ENCODE data around the gene HMCN2. TPM values are rescaled to one million over a fixed set of nuclear protein-coding genes. Genes with fewer than 3 reads are reported as not detected.
A peak's percentile ranks its signal among the peaks of the same experiment; 100 is the strongest.

The HMCN2 gene
- total and polyA plus RNA-seq, 2 experiments from 2014 or later, result not detected

DNA sequence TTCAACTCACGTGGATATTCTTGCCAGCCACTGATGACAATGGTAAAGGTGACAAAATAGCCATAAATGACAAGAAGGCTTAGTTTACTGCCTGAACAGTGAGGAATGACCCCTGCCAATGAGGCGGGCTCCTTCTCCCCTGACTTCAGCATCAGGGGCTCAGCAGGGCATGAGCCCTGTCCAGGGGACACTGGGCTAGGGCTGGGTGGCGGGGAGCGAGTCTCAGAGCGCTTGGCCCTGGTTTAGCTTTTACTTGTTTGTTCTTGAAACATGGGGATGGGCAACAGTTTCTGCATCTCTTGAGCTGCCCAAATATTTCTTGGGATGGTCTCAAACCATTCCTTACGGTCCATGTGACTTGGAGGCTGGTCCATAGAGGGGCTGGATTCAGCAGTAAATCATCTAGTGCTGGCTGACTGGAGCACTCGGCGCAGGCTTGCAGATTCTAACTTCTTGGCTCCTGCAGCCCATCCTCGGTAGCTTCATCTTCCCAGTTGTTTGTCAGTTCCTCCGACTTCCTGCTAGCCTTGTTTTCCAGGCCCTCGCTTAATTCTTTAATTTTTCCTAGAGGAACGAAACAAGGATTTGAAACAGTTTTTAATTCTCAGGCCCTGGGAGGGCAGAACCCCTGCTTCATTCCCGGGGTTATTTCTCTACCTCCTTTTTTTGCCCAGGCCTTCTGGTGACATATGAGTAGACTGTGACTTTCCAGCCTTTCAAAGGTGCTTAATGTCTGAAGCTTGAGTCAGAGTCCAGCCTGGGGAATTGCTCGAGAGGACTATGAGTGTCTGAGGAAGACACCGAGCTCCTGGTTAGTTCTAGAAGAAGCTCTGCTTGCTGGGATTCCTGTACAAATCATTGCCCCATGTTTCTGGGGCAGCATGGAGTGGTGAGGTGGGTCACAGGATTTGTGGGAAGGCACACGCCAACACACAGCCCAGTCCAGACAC is 4.5 kb upstream of the HMCN2 start:
- Histone ChIP-seq H2AFZ (peak overlapping the region; percentile 32; the same call in 1 of the 2 replicates), H3F3A (ENCODE audit: insufficient read depth) (peaks cover 11% of the 10 kb centered on the region; the same call in 1 of the 2 replicates), H3K36me3 (ENCODE audit: low read depth) (no peaks in the 10 kb centered on the region), H3K27me3 (replicated peaks; ENCODE audit: insufficient read depth) (peaks cover 38% of the 10 kb centered on the region), H3K27ac (no peak overlapping the region), H3K9me2 (ENCODE audit: insufficient read depth) (no peaks in the 10 kb centered on the region), H3K4me2 (ENCODE audit: unreplicated experiment) (peak overlapping the region; percentile 41), H4K20me1 (ENCODE audit: insufficient read depth) (no peaks in the 10 kb centered on the region), H3K9ac (no peak overlapping the region), H3K4me3 (no peak overlapping the region), H3K4me1 (ENCODE audit: insufficient read depth) (peaks cover 11% of the 10 kb centered on the region), H3K9me3 (ENCODE audit: low read depth) (no peaks in the 10 kb centered on the region), H3K79me2 (ENCODE audit: insufficient read depth) (no peaks in the 10 kb centered on the region)
- no peak for TF ChIP-seq EZH2phosphoT487 (IDR thresholded peaks at IDR 0.05; ENCODE audit: insufficient read depth, low read depth)
- in situ Hi-C loops (cut with MboI), result no loop called here
- WGBS, 2 experiments (ENCODE audit: low coverage in 1 of 2, low lambda C conversion rate in 2 of 2, missing lambda C conversion rate in 2 of 2), result 17 to 19% methylated on average over 16 of the region's 16 CpGs
- DNase-seq, result peak; percentile 77

DNA sequence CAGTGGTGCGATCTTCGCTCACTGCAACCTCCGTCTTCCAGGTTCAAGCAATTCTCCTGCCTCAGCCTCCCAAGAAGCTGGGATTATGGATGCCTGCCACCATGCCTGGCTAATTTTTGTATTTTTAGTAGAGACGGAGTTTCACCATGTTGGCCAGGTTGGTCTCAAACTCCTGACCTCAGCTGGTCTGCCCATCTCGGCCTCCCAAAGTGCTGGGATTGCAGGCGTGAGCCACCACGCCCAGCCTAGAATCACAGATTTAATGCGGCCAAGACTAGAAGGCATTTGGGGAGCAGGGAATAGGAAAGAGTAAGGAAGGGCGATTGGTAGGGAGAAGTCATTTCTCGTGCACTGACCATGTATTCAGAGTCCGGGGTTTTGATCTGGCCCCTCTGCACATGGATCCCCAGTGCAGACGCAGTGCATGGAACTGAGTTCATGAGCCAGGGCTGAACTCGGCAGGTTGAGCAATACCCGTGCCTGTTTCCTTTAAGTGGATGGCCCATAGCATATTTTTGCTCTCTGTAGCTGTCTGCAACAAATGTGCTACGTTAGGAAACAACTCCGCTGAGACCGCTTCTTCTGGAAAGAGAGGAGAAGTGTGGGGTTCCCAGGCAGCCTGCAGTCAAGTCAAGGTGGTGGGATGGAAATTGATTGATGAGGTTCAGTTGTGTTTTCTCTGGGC is 3.4 kb upstream of the HMCN2 start:
- Histone ChIP-seq H3K4me3 (no peak overlapping the region), H3K27ac (no peak overlapping the region), H3K4me2 (ENCODE audit: unreplicated experiment) (no peak overlapping the region), H3K4me1 (ENCODE audit: insufficient read depth) (peaks cover 11% of the 10 kb centered on the region), H3K36me3 (ENCODE audit: low read depth) (no peaks in the 10 kb centered on the region), H3F3A (ENCODE audit: insufficient read depth) (peaks cover 11% of the 10 kb centered on the region; the same call in 1 of the 2 replicates), H3K79me2 (ENCODE audit: insufficient read depth) (no peaks in the 10 kb centered on the region), H3K9me3 (ENCODE audit: low read depth) (no peaks in the 10 kb centered on the region), H3K27me3 (replicated peaks; ENCODE audit: insufficient read depth) (peaks cover 47% of the 10 kb centered on the region), H3K9me2 (ENCODE audit: insufficient read depth) (no peaks in the 10 kb centered on the region), H4K20me1 (ENCODE audit: insufficient read depth) (no peaks in the 10 kb centered on the region), H3K9ac (no peak overlapping the region), H2AFZ (no peak overlapping the region)
- 85% methylated on average over 17 of the region's 17 CpGs for WGBS, 2 experiments (ENCODE audit: low coverage in 1 of 2, low lambda C conversion rate in 2 of 2, missing lambda C conversion rate in 2 of 2)
- DNase-seq, result no peak
- TF ChIP-seq EZH2 (IDR thresholded peaks at IDR 0.05; ENCODE audit: insufficient read depth, poor library complexity, severe bottlenecking) (no peak), EZH2phosphoT487 (IDR thresholded peaks at IDR 0.05; ENCODE audit: insufficient read depth, low read depth) (no peak)
- in situ Hi-C loops (cut with MboI), result no loop called here

- no peaks in the 10 kb centered on the region for H3K9me3 ChIP-seq (ENCODE audit: low read depth)
- H3K9me2 ChIP-seq (ENCODE audit: insufficient read depth), result no peaks in the 10 kb centered on the region
- no peak overlapping the region for H3K27ac ChIP-seq
- WGBS, 2 experiments (ENCODE audit: low coverage in 1 of 2, low lambda C conversion rate in 2 of 2, missing lambda C conversion rate in 2 of 2), result 87 to 98% methylated on average over 6 to 7 of the region's 7 CpGs
- no peak for DNase-seq
- H3K27me3 ChIP-seq (replicated peaks; ENCODE audit: insufficient read depth), result peaks cover 41% of the 10 kb centered on the region
- peaks cover 11% of the 10 kb centered on the region for H3K4me1 ChIP-seq (ENCODE audit: insufficient read depth)
- H4K20me1 ChIP-seq (ENCODE audit: insufficient read depth), result no peaks in the 10 kb centered on the region
- H3K36me3 ChIP-seq (ENCODE audit: low read depth), result no peaks in the 10 kb centered on the region
- H3K79me2 ChIP-seq (ENCODE audit: insufficient read depth), result no peaks in the 10 kb centered on the region
- no peak overlapping the region for H3K9ac ChIP-seq
- H3K4me2 ChIP-seq (ENCODE audit: unreplicated experiment), result no peak overlapping the region
- peaks cover 11% of the 10 kb centered on the region; the same call in 1 of the 2 replicates for H3F3A ChIP-seq (ENCODE audit: insufficient read depth)
- TF ChIP-seq EZH2 (IDR thresholded peaks at IDR 0.05; ENCODE audit: insufficient read depth, poor library complexity, severe bottlenecking) (no peak), EZH2phosphoT487 (IDR thresholded peaks at IDR 0.05; ENCODE audit: insufficient read depth, low read depth) (no peak)
- H2AFZ ChIP-seq, result no peak overlapping the region
- in situ Hi-C loops (cut with MboI), result no loop called here
- H3K4me3 ChIP-seq, result no peak overlapping the region
Observed at GRCh38 chr9:130262771-130263170, 2.8 kb upstream of the HMCN2 start.

DNA sequence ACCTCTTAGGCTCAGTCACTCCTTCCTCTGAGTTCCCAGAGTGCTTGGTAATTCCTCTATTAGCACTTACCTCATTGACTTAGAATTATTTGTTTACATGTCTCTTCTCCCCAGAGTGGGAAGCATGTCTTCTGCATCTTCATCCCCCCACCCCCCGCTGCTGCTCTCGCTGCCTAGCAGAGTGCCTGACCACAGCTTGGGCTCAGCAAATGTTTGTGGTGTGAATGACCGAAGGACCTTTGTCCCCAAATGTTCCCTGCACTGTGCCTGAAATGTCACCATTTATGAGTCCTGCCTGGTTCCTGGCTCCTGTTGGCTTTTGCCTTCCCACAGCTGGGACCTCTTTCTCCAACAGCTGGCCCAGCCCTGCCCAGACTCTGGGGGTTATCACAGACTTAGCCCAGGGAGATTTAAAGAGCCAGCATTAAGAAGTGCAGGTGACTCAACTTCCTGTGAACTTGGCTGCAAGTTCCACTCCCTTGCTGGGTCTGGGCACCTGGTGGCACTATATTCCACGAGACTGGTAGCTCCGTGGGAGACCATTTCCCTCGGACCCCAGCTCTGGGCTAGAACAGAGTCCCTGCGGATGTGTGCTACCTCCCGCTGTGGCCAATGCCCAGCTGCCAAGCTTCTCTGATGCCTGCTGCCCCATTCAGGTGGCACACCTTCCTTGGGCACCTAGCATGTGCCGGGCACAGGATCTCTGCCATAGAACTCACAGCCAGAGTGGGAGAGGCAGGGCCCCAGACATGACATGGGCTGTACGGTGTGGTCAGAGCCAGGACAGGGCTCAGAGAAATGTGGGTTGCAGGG is 1.8 kb upstream of the HMCN2 start:
- DNase-seq, result peak; percentile 32

More for the DNA sequence above, 1.8 kb upstream of the HMCN2 start:
- H2AFZ ChIP-seq, result no peak overlapping the region
- in situ Hi-C loops (cut with MboI), result no loop called here
- H3K36me3 ChIP-seq (ENCODE audit: low read depth), result no peaks in the 10 kb centered on the region
- no peak overlapping the region for H3K27ac ChIP-seq
- no peak overlapping the region for H3K4me2 ChIP-seq (ENCODE audit: unreplicated experiment)
- H3K4me1 ChIP-seq (ENCODE audit: insufficient read depth), result peaks cover 11% of the 10 kb centered on the region
- H3K4me3 ChIP-seq, result no peak overlapping the region
- H3K9me2 ChIP-seq (ENCODE audit: insufficient read depth), result no peaks in the 10 kb centered on the region
- TF ChIP-seq EZH2phosphoT487 (IDR thresholded peaks at IDR 0.05; ENCODE audit: insufficient read depth, low read depth), result no peak
- no peak for TF ChIP-seq EZH2 (IDR thresholded peaks at IDR 0.05; ENCODE audit: insufficient read depth, poor library complexity, severe bottlenecking)
- H3K9me3 ChIP-seq (ENCODE audit: low read depth), result no peaks in the 10 kb centered on the region
- 68 to 70% methylated on average over 10 of the region's 10 CpGs for WGBS, 2 experiments (ENCODE audit: low coverage in 1 of 2, low lambda C conversion rate in 2 of 2, missing lambda C conversion rate in 2 of 2)
- H3K9ac ChIP-seq, result no peak overlapping the region
- H3K79me2 ChIP-seq (ENCODE audit: insufficient read depth), result no peaks in the 10 kb centered on the region
- no peaks in the 10 kb centered on the region for H4K20me1 ChIP-seq (ENCODE audit: insufficient read depth)
- peaks cover 11% of the 10 kb centered on the region; the same call in 1 of the 2 replicates for H3F3A ChIP-seq (ENCODE audit: insufficient read depth)
- H3K27me3 ChIP-seq (replicated peaks; ENCODE audit: insufficient read depth), result peaks cover 49% of the 10 kb centered on the region

Measured in GM23248 (cell line).